ENCODE data around the gene ZNF329. TPM values are rescaled to one million over a fixed set of nuclear protein-coding genes. Genes with fewer than 3 reads are reported as not detected.

ZNF329 gene
- total RNA-seq (2014; rRNA removed; shearing (Covaris generic)), result 10.2 and 10.9 TPM in 2 replicates

GRCh38 chr19:58150328-58150921, at the start of gene ZNF329:
Gene ZNF329, minus strand, starts transcription at chr19:58150789. Its CDS starts 21,286 bp downstream, at chr19:58129503.

DNA sequence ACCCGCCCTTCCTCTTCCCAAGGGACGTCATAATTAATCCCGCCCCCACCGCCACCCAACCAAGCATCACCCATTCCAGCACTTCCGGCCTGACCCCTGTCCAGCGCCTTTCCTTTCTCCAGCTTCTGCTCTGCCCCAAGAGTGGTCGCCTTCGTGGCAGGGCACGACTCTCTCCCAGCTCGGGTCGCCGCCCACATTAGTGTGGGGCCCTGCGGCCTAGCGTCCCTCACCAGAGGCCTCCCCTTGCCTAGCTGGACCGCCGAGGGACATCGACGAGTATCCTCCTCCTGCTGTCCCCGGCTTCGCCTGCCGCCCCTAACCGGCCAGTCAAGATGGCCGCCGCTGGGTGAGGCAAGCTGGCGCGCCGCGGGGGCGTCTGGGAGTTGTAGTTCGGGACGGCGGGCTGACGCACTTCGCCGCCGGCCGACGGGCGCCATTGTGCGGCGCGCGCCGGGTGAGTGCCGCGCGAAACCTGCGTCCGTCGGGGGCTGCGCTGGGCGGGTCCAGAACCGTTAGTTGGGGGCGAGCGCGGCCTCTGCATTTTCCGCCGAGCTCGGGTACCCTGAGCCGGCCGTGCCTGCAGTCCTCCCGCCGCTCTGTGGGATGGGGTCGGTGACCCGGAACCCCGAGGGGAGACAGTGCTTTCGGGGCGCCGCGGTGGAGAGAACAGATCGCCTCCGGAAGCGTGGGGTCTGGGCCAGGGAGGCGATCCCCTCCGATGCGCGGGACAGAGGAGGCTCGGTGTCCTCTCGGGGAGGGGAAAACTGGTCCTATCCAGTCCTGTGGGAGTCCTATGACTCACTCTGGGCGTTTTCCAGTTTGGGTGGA, 32.6 kb upstream of the ZNF329 start, which contains the start of gene ZNF274:
ZNF274 (plus strand) TSS at position 73 of the 828 bp plus-strand sequence. CDS start 905 bp downstream, outside the sequence.

DNA sequence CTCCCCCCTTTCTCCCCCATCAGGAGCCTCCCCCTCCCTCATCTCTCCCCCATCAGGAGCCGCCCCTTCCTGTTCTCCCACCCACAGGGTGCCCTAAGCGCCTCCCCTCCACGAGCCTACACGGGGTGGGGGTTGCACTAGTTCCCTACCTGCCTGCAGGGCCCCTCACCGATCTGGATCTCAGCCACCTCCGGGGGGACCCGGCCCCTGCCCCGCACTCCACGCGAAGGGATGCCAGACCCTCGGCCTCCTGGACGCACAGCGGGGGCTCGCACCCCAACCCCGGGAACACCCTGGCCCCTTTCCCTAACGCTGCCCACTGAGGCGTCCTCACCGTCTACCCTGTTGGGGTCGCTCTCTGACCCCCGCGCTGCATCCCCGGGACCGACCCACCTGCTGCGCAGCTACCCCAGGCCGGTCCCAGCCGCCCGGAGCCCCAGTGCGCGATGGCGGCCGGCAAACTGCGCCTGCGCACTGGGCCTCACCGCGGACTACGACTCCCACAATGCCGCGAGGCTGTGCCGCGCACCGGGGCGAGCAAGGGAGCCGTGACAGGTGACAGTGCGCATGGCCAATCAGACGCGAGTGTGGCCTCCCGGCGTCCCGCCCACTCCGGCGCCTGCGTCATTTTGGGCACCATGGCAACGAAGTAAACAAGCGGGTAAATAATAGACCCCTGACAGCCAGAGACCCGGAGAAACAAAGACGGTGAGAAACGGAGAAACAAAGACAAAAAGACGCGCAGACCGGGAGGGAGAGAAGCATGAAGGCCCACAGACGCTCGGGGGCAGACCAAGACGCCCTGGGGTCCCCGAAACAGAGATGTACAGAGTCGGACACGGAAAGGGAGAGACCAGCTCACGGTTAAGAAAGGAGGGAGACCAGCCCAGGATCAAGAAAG, 52.6 kb downstream of the ZNF329 start, which contains the start of gene ZSCAN18:
ZSCAN18 (minus strand) TSS at position 451 of the 901 bp plus-strand sequence. CDS start 7,964 bp downstream, outside the sequence.

Other genes starting within 250 kb of the ZNF329 start
- gene ZNF417, start 234.2 kb downstream of the ZNF329 start, total RNA-seq (2014; rRNA removed; shearing (Covaris generic)), result 8.6 and 12.9 TPM in 2 replicates
- 4.6 and 5.4 TPM in 2 replicates for gene ZNF418, start 215.4 kb downstream of the ZNF329 start, total RNA-seq (2014; rRNA removed; shearing (Covaris generic))
- 5.4 and 8.6 TPM in 2 replicates for gene ZNF256, start 203.1 kb downstream of the ZNF329 start, total RNA-seq (2014; rRNA removed; shearing (Covaris generic))
- not detected in 2 replicates for gene C19orf18, start 176.3 kb downstream of the ZNF329 start, total RNA-seq (2014; rRNA removed; shearing (Covaris generic))
- gene ZNF606, start 148.0 kb downstream of the ZNF329 start, total RNA-seq (2014; rRNA removed; shearing (Covaris generic)), result 6.1 and 11.5 TPM in 2 replicates
- gene ZSCAN1, start 116.8 kb downstream of the ZNF329 start, total RNA-seq (2014; rRNA removed; shearing (Covaris generic)), result not detected in 2 replicates
- 0.34 and 0.56 TPM in 2 replicates for gene ZNF135, start 91.5 kb downstream of the ZNF329 start, total RNA-seq (2014; rRNA removed; shearing (Covaris generic))
- 24.5 and 27.3 TPM in 2 replicates for gene ZSCAN18, start 52.6 kb downstream of the ZNF329 start, total RNA-seq (2014; rRNA removed; shearing (Covaris generic))
- 31.2 and 31.4 TPM in 2 replicates for gene ZNF274, start 32.3 kb upstream of the ZNF329 start, total RNA-seq (2014; rRNA removed; shearing (Covaris generic))
- 59.9 and 84.8 TPM in 2 replicates for gene ZNF544, start 78.1 kb upstream of the ZNF329 start, total RNA-seq (2014; rRNA removed; shearing (Covaris generic))
- gene ZNF8, start 128.2 kb upstream of the ZNF329 start, total RNA-seq (2014; rRNA removed; shearing (Covaris generic)), result 6.1 and 6.5 TPM in 2 replicates
- 96.2 and 96.7 TPM in 2 replicates for gene ERVK3-1, start 154.6 kb upstream of the ZNF329 start, total RNA-seq (2014; rRNA removed; shearing (Covaris generic))
- 2.9 TPM in 2 replicates for gene ZSCAN22, start 176.2 kb upstream of the ZNF329 start, total RNA-seq (2014; rRNA removed; shearing (Covaris generic))
- 13.4 and 31.9 TPM in 2 replicates for gene A1BG, start 202.7 kb upstream of the ZNF329 start, total RNA-seq (2014; rRNA removed; shearing (Covaris generic))
- 1.4 and 2.1 TPM in 2 replicates for gene ZNF497, start 212.0 kb upstream of the ZNF329 start, total RNA-seq (2014; rRNA removed; shearing (Covaris generic))
- gene ZNF837, start 230.2 kb upstream of the ZNF329 start, total RNA-seq (2014; rRNA removed; shearing (Covaris generic)), result 5.1 and 6.8 TPM in 2 replicates
- 4,542 and 4,656 TPM in 2 replicates for gene RPS5, start 236.5 kb upstream of the ZNF329 start, total RNA-seq (2014; rRNA removed; shearing (Covaris generic))
- gene RNF225, start 244.9 kb upstream of the ZNF329 start, total RNA-seq (2014; rRNA removed; shearing (Covaris generic)), result 1.4 and 3.8 TPM in 2 replicates